Lower leg skin (tissue), 3 donors: ENCODE results near the gene ADAMTS16.

Source experiments
- CTCF ChIP-seq, 3 donors: fragments of 450-650 bp; IDR thresholded peaks; one replicate each; pipeline ENCODE4 v1.5.1; 2016; ENCODE audit warnings: antibody characterized with exemption in 3 of 3, mild to moderate bottlenecking in 3 of 3, moderate library complexity in 2 of 3
- POLR2A ChIP-seq, 2 donors: fragments of 450-650 bp; IDR thresholded peaks; one replicate each; pipeline ENCODE4 v1.6.1; 2016 to 2017; ENCODE audit warnings: antibody characterized with exemption in 2 of 2, mild to moderate bottlenecking in 1 of 2, moderate library complexity in 1 of 2

- TF ChIP-seq CTCF (IDR thresholded peaks at IDR 0.05), result no peak
- no peak for TF ChIP-seq POLR2A (IDR thresholded peaks at IDR 0.05)
Measured at GRCh38 chr5:5327126-5327525, 187.0 kb downstream of the ADAMTS16 start.
